Activated naive CD4-positive, alpha-beta T cell (primary cell): ENCODE measurements around the gene PAIP2B.
"Not testable (repeated sequence)": the region's sequence is repeated elsewhere in the genome, so short reads cannot be mapped to it uniquely, and the experiment has no call there.

Experiments
- DNase-seq, 4 experiments: peaks; one replicate each; lab custom pipeline; 2025; lab: John Stamatoyannopoulos, UW

Gene PAIP2B

GRCh38 chr2:71216501-71216900, 10.4 kb downstream of the PAIP2B start:
- no peak for DNase-seq

- no peak for DNase-seq
Measured at GRCh38 chr2:71215447-71215846, 11.5 kb downstream of the PAIP2B start.

- DNase-seq, result no peak
Measured at GRCh38 chr2:71212336-71212735, 14.6 kb downstream of the PAIP2B start.

- DNase-seq, result no peak
Measured at GRCh38 chr2:71210292-71210691, 16.6 kb downstream of the PAIP2B start.

GRCh38 chr2:71208756-71209155, 18.1 kb downstream of the PAIP2B start:
- no peak for DNase-seq

- DNase-seq, result no peak
Measured at GRCh38 chr2:71207601-71208000, 19.3 kb downstream of the PAIP2B start.

GRCh38 chr2:71206271-71206670, 20.6 kb downstream of the PAIP2B start:
- no peak for DNase-seq

- no peak for DNase-seq
Measured at GRCh38 chr2:71191570-71191943, 35.3 kb downstream of the PAIP2B start.

- DNase-seq, result no peak
Measured at GRCh38 chr2:71190656-71191569, 36.0 kb downstream of the PAIP2B start.

GRCh38 chr2:71187589-71187988, 39.3 kb downstream of the PAIP2B start:
- DNase-seq, result no peak

- DNase-seq, result no peak
Measured at GRCh38 chr2:71186973-71187372, 39.9 kb downstream of the PAIP2B start.

GRCh38 chr2:71183306-71184115, 43.4 kb downstream of the PAIP2B start:
- not testable (repeated sequence) for DNase-seq

- DNase-seq, result no peak
Measured at GRCh38 chr2:71181316-71181715, 45.6 kb downstream of the PAIP2B start.

GRCh38 chr2:71178836-71179235, 48.1 kb downstream of the PAIP2B start:
- DNase-seq, result not testable (repeated sequence)

GRCh38 chr2:71174207-71174606, 52.7 kb downstream of the PAIP2B start:
- DNase-seq, result no peak

- no peak for DNase-seq
Measured at GRCh38 chr2:71173096-71173495, 53.8 kb downstream of the PAIP2B start.

- no peak for DNase-seq
Measured at GRCh38 chr2:71166812-71167211, 60.1 kb downstream of the PAIP2B start.

- DNase-seq, result peak; percentile 12 to 47 (median 32)
Measured at GRCh38 chr2:71157124-71157793, 69.6 kb downstream of the PAIP2B start.

GRCh38 chr2:71156573-71156972, 70.3 kb downstream of the PAIP2B start:
- no peak for DNase-seq

- DNase-seq, result no peak
Measured at GRCh38 chr2:71155846-71156245, 71.1 kb downstream of the PAIP2B start.

GRCh38 chr2:71154798-71155197, 72.1 kb downstream of the PAIP2B start:
- DNase-seq, result no peak

GRCh38 chr2:71154279-71154678, 72.6 kb downstream of the PAIP2B start:
- no peak for DNase-seq
